ENCODE data around the gene WBP2.
"Not testable (repeated sequence)": the region's sequence is repeated elsewhere in the genome, so short reads cannot be mapped to it uniquely, and the experiment has no call there.

WBP2 gene

GRCh38 chr17:75870228-75870627 is 15.1 kb upstream of the WBP2 start:
- DNase-seq (ENCODE audit: low read depth); H3K4me3 ChIP-seq (ENCODE audit: low read depth, low read length): not testable (repeated sequence)

GRCh38 chr17:75869282-75870141 is 14.4 kb upstream of the WBP2 start:
- no peak for DNase-seq (ENCODE audit: low read depth)
- H3K4me3 ChIP-seq (ENCODE audit: low read depth, low read length): no peak overlapping the region

DNA sequence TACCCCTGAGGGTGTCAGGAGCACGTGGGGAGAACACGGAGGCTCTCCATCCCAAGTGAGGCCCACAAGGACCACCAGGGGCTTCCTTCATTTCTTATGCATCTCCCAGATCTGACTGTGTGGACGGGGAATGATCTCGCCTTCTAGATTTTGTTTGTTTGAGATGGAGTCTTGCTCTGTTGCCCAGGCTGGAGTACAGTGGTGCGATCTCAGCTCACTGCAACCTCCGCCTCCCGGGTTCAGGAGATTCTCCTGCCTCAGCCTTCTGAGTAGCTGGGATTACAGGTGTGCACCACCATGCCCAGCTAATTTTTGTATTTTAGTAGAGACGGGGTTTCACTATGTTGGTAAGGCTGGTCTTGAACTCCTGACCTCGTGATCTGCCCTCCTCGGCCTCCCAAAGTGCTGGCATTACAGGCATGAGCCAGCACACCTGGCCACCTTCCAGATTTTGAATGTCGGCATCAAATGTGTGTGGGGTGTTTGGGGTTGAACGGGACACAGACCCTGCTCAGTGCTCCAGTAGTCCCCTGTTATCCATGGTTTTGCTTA is 13.7 kb upstream of the WBP2 start:
- H3K4me3 ChIP-seq (ENCODE audit: low read depth, low read length): not testable (repeated sequence)

GRCh38 chr17:75865404-75866188 is 10.5 kb upstream of the WBP2 start:
- not testable (repeated sequence) for DNase-seq (ENCODE audit: low read depth); H3K4me3 ChIP-seq (ENCODE audit: low read depth, low read length)

More for the DNA sequence above, 13.7 kb upstream of the WBP2 start:
- DNase-seq (ENCODE audit: low read depth): not testable (repeated sequence)

GRCh38 chr17:75864887-75865286 is 9.8 kb upstream of the WBP2 start:
- not testable (repeated sequence) for H3K4me3 ChIP-seq (ENCODE audit: low read depth, low read length); DNase-seq (ENCODE audit: low read depth)

DNA sequence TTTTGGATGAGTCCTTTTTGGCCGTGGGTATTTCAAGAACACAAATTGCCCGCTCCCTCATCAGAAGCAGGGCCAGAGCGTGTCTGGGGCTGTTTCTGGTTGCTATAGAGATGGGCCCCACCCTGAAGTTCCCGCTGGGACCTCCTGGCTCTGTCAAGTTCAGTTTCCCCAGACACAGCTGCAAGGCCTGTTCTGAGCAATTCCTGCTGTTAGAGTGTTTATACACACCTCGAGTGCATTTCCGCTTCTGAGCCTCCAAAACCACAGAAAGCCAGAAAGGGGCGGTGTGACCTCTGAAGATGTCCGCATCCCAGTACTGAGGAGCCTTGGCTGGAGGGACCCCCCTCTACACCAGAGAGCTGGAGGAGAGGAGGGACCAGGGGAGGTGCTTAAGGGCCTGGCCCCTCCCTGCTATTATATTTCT is 9.3 kb upstream of the WBP2 start:
- no peak overlapping the region for H3K4me3 ChIP-seq (ENCODE audit: low read depth, low read length)
- peak; percentile 41 for DNase-seq (ENCODE audit: low read depth)

DNA sequence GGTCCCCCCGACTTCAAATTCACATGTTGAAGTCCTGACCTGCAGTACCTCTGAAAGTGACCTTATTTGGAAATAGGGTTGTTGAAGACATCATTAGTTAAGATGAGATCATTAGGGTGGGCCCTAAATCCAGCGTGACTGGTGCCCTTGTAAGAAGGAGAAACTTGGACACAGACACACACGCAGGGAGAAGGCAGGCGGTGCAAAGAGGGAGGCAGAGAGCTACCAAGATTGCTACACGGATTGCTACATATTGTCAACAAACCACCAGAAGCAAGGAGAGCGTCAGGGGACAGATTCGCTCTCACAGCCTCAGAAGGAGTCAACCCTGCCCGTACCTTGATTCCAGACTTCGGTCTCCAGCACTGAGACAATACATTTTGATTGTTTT is 6.8 kb upstream of the WBP2 start:
- H3K4me3 ChIP-seq (ENCODE audit: low read depth, low read length): no peak overlapping the region
- DNase-seq (ENCODE audit: low read depth): no peak

DNA sequence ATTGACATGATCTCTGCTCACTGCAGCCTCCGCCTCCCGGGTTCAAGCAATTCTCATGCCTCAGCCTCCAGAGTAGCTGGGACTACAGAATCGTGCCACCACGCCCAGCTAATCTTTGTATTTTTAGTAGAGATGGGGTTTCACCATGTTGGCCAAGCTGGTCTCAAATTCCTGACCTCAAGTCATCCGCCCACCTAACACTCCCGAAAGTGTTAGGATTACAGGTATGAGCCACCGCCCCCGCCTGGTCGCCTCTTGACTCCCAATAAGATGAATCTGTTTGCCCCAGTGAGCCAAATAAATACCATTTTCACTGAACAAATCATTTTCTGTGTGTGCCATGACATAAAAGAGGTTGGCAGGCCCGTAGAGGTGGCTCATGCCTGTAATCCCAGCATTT is 4.2 kb upstream of the WBP2 start:
- not testable (repeated sequence) for H3K4me3 ChIP-seq (ENCODE audit: low read depth, low read length); DNase-seq (ENCODE audit: low read depth)

DNA sequence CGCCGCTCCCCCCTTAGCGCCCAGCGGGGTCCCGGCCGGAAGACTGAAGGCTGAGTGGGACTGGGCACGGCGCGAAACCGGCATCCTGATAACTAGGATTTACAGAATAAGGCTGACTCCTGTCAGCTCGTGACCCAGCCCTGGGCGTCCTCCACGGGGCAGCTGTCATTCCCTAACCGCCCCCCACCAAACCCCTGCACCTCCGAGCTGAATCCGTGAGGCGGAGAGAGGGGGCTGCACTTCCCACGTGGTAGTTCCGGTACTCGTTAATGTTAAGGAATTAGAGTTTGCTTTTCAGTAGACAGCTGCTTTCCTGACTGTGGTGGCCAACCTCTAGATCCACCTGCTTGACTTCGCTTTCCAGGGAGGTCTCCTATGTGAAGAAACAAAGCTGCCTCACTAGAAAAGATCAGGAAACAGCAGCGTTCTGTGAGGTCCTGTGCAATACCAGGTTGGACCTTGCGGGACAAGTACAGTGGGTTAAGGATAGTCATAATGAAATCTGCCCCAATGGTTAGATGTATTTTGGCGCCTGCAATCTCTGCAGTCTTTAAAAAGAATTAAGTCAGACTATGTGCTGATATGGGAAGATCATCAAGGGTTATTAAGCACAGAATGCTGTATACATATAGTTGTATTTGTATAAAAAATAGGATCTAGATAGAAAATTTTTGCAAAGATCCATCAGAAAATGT is 1.1 kb upstream of the WBP2 start:
- H3K4me3 ChIP-seq (ENCODE audit: low read depth, low read length): peak overlapping the region; percentile 88
- DNase-seq (ENCODE audit: low read depth): no peak

DNA sequence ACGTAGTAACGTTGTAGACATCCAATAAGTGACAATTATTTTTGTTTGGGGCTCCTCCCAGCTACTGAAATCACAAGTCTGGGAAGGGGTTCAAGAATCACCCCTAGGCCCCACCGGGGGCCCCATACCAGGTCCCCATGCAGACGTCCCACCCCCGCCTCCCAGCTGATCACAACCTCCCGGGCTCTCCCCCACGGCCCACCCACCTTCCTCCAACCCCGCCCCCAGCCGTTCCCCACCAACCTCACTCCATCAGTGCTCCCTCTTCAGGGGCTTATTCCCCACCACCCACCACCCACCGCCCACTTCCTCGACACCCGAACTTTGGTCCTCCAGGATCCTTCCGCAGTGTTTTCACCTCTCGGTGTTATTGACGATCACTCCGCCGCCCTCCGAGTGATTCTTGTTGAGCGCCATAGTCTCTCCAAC is 240 bp downstream of the WBP2 start:
- DNase-seq (ENCODE audit: low read depth): no peak
- H3K4me3 ChIP-seq (ENCODE audit: low read depth, low read length): peak overlapping the region; percentile 88

DNA sequence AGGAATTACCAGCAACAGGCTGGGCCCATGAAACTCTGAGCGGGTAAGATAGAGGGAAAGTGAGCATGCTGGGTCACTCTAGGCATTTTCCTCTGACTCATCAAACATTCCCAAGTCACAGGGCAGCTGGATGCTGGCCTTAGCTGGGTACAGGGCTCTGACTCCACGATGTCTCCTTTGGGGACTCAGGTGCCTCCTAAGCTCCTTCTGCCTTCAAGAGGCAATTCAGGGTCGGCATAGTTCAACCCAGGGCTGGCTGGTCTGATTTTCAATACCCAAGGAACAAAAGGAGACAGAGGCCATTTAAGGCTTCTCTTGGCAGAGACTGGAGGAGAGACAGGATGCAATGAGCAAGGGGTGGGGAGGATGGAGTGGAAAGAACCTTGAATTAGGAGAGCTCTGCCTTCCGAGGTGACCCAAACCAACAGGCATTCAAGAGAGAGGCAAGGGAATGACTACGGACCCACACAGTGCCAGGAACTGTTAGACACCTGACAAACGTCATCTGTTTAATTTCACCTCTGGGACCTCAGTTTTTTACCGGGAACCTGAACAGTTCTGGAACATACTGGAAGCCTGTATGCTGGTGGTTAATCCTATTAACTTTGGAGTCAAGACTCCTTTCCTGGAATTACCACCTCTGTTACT is 910 bp downstream of the WBP2 start:
- H3K4me3 ChIP-seq (ENCODE audit: low read depth, low read length): peak overlapping the region; percentile 88
- no peak for DNase-seq (ENCODE audit: low read depth)

DNA sequence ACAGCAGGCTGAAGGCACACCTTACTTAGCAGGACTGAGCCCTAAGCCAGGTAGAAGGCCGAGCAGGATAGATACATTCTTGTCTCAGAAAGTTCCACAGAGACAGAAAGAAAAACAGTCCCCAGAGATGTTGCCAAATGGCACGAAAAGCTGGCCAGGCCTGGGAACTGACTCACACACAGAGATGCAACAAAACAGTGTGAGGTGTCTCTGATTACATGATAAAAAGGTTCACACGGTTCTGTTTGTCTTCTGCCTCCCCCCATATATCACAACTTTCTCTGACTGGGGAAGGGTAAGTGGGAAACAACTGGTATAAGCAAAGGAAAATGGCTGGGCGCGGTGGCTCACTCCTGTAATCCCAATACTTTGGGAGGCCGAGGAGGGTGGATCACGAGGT is 1.7 kb downstream of the WBP2 start:
- no peak overlapping the region for H3K4me3 ChIP-seq (ENCODE audit: low read depth, low read length)
- DNase-seq (ENCODE audit: low read depth): no peak

DNA sequence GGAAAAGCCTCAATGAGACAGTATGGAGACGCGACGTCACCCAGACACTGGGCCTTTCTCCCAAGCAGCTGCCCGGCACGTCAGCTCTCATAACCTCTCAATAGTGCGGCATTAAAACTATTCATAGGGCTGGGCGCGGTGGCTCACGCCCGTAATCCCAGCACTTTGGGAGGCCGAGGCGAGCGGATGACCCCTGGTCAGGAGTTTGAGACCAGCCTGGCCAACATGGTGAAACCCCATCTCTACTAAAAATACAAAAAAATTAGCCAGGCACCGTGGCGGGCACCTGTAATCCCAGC is 3.5 kb downstream of the WBP2 start:
- H3K4me3 ChIP-seq (ENCODE audit: low read depth, low read length); DNase-seq (ENCODE audit: low read depth): not testable (repeated sequence)

- H3K4me3 ChIP-seq (ENCODE audit: low read depth, low read length): no peak overlapping the region
- DNase-seq (ENCODE audit: low read depth): no peak
Observed at GRCh38 chr17:75850928-75851692, 4.0 kb downstream of the WBP2 start.

GRCh38 chr17:75849724-75850123 is 5.4 kb downstream of the WBP2 start:
- no peak for DNase-seq (ENCODE audit: low read depth)
- H3K4me3 ChIP-seq (ENCODE audit: low read depth, low read length): no peak overlapping the region

DNA sequence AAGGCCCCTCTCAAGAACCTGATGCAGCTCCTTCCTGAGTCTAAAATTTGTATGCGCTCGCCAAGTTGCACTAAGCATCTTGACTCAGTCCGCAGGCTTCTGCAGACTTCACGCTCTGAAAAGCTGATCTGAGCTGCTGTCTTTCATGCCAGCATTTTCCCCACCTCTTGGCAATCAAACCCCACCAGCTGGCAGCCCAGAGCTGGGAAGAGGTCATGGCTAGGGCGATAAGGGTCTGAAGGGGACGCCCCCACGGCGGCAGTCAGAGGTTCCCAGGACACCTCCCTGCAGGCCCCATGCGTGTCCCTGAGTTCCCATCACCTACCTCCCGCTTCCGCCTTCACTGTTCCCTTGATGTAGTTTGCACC is 5.9 kb downstream of the WBP2 start:
- no peak for DNase-seq (ENCODE audit: low read depth)

DNA sequence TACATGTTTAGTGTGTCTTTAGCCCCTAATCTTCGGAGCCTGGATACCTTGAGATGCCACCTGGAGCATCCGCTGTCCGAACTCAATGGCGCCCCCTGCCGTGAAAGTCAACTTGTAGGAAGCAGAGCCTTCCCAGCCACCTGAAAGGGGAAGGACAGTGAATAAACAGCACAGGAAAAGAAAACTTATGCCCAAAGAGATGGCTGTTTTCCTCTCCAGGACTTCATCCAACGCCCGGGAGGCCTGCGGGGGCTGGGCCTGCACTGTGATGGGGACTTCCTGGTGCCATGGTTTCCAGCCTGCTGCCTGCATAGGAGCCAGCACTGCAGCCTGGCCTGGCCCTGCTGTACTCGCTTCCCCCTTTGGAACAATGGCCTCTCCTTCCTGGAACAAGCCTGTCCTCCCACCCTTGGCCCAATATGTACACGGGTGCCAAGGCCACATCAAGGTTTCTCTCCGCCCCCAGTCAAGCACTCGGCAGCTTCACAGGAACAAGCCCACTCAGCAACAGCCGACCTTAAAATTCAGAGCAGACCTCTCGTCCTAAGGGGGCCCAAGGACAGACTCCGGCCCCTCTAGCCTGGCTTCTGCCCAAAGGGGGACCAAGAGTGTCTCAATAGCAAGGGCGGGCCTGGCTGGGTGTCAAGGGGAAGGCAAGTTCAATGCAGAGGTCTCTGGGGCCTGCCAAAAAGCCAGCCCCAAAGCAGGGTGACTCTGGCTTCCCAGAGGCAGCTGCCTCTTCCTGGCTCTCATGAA is 6.4 kb downstream of the WBP2 start:
- no peak overlapping the region for H3K4me3 ChIP-seq (ENCODE audit: low read depth, low read length)
- no peak for DNase-seq (ENCODE audit: low read depth)

More for the DNA sequence above, 5.9 kb downstream of the WBP2 start:
- H3K4me3 ChIP-seq (ENCODE audit: low read depth, low read length): no peak overlapping the region

Measured in skeletal muscle cell (primary cell).